GM19455 (cell line): ENCODE data around the gene IL20RA.
"Not testable (repeated sequence)": the region's sequence is repeated elsewhere in the genome, so short reads cannot be mapped to it uniquely, and the experiment has no call there.

ENCODE experiments used
- ATAC-seq: cut with Tn5 transposase; IDR thresholded peaks from one replicate; pipeline ENCODE4 v1.9.1; 2021; ENCODE audit not compliant: unreplicated experiment

The IL20RA gene

DNA sequence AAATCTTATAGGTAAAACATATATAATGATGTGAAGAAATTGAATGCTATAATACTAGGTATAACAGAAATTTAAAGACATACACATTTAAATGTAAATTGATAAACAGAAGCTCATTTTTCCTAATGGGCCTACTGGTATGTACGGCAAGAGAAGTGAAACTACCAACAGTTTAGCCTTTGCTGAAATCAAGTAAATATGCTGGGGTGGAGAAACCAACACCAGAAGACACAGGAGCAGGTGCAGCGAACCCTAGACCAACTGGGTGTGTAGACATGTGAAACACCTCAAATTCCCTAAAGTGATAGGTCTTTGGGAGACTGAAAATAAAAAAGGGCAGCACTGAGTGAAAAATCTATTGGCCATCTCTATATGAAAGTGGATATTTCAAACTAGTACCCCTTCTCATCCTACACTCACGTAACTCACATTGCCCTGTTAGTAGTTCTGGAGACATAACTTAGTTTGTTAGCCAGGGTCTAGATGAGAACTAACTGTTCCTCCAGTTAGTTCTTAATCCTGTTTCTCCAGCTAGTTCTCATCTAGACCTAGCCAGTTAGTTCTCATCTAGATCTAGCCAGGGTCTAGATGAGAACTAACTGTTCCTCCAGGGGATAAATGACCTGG is 69.6 kb downstream of the IL20RA start:
- ATAC-seq, result no peak

DNA sequence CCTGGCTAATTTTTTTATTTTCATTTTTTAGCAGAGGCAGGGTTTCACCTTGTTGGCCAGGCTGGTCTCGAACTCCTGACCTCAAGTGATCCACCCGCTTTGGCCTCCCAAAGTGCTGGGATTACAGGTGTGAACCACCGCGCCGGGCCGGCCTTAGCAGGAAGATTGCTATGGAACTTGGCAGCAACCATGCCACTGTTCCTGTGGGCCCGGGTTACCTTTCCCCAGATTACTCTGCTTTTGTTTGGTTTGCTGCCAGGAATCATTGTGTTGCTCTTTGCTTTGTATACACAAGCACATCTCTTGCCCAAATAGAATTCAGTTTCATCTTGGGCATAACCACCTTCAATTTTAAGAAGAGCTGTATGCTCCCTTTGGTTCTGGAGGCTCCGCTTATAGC is 71.0 kb downstream of the IL20RA start:
- ATAC-seq, result not testable (repeated sequence)

DNA sequence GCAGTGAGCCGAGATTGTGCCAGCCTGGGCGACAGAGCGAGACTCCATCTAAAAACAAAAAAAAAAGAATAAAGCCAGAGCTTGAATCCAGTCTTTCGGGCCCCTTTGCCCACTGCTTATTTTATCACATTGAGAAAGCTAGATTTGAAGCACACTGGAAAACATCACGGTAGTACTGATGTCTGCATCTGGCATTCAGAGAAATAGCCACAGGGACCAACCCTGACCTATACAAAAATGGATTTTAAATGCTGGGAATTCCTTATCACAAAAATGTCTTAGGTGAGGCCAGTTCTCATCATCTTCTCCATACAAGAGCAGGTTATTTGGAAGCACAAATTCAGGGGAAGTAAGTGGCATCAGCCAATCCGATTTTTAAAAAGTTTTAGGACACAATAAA is 73.2 kb downstream of the IL20RA start:
- no peak for ATAC-seq

DNA sequence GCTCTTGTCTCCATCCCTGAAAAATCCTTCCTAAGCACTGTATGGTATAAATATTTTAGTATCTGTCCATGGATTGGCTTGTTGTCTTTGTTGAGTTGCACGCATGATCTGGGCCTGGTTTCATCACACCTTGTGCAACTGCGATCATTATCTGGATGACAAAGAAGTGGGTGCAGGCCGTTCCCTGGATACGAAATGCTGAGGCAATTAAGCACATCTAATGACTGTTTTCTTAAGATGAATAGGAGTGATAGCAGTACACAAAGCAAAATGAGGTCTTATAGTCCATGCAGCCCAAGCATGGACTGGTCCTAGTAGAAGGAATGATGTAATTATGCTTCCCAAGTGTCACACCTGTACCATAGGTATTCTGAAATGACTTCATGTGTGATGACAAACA is 74.8 kb downstream of the IL20RA start:
- ATAC-seq, result no peak

DNA sequence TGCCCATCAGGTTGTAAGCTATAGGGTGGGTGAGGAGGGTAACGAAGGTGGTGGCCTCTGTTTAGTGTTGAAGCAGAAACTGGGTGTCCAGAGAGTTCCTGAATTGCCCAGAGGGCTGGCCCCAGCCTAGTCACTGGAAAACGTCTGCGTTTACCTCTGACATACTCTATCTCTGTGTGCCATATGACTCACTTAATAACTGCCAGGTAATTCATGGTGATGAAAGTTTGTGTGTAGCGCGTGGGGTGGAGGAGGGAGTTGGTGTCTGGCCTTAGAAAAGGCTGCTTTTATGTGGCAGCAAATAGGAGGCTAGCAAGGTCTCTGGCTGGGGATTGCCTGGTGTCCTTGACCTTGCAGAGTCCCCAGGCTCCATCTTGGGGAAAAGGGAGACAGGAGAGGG is 75.3 kb downstream of the IL20RA start:
- ATAC-seq, result no peak

DNA sequence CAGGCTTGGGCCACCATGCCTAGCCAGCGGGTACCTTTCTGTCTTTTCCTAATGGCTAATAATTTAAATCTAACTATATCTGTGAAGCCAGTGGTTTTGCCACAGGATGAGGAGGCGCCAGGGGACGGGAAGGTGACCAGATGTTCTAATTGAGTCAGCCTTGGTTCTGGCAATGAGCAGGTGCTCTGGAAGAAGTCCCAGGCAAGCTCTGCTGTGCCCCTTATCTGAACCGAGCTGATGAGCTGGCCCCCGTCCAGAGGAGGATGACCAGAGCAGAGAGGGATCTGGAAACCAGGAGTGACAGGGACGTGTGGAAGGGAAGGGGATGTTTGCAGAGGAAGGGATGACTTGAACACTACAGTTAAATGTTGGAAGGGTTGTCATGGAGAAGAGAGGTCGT is 75.9 kb downstream of the IL20RA start:
- no peak for ATAC-seq

DNA sequence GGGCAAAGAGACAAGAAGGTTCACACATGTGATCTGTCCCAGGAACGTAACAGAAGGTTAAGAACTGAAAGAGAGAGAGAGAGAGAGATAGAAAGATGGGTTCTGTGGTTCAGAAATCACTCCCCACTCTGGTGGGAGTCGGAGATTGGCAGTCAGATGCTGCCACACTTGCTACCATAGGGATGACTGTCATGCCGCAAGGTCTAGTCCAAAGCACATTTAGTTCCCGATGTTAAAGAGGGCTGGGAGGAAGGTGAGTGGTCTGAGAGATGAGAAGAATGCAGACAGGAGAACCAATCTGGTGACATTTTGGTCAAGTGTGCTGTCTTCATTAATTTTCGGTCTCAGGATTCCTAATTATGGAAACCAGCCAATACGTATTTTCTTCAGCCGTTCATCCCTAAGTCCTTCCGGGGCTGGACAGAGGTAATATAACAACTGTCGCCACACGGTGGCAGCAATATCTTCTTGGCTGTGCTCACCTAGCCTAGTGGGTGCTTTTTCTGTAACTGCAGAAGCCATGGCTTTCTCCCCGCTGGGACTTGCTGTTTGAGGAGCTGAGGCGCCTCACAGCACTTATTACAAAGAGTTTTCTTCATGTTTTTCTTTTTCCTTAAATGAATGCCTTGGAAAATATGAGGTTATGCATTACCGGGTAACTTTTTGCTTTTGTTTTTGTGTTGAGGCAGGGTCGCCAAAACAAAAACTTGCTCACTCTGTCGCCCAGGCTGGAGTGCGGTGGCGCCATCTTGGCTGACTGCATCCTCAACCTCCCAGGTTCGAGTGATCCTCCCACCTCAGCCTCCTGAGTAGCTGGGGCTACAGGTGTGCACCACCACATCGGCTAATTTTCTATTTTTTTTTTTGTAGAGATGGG is 76.7 kb downstream of the IL20RA start:
- peak; percentile 92 for ATAC-seq

DNA sequence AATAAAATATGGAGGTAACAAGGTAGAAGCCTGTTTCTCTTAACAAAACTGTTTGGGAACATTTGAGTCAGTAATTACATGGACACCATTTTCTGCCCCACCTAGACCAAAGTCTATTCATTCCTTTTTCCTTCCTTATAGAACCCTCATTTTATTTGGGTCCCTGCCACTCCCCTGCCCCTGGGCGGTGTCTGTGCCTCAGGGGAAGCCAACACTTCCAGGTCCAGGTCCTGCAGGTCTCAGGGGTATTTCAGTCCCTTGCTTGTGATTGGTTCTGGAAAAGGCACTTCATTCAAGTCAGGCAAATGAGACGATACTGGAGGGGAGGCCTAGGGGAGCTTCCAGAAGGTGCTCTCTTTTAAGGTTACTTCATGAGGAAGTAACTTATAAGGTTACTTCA is 80.4 kb downstream of the IL20RA start:
- ATAC-seq, result no peak

DNA sequence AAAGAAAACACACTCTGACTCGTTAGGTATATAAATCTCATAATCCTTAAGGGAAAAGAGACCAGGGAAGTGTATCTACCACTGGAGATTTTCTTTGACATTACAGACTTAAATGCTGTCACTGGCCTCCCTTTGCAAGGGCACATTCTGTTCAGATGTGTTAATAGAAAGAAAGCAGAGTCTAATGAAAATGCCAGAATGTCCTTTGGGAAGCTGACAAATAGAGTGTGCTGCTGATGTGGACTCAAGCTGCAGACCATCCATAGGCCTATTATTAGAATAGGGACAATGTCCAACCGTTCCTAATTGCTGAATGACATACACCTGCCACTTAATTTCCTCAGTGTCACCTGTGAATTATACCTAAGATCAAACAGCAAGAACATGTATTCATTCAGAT is 81.5 kb downstream of the IL20RA start:
- ATAC-seq, result no peak

DNA sequence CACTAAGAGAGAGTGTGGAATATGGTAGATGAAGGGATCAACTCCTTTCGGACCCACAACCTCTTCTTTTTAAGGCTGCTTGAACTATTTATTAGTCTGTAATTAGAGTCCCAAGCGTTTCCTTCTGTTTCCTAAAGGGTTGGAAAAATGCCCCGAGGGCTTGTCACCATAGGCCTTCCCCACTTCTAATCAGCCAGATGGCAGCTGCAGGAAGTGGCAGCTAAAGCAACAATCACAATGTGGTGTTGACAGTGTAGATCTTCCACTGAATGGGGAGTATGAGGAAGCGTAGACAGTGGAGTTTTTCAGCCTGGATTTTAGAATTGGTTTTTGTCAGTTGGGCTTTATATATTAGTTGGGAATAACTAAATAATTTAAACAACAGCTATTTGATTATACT is 82.1 kb downstream of the IL20RA start:
- ATAC-seq, result no peak

DNA sequence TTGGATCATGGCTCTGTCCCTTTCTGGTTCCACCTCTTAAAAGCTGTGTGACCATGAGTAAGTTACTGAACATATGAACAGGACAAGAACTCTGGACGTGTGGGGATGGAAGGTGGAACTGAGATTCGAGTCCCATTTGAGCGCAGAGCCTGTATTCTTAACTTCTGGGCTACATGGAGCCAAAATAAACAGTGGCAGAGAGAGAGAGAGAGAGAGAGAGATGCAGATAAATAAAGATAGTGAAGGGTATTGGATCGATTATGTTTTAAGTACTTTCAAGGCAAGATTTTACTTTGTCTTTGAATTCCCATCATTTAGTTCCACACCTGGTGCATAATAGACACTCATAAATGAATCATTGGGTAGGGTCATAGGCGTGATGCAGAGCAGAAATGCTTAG is 82.9 kb downstream of the IL20RA start:
- ATAC-seq, result no peak

DNA sequence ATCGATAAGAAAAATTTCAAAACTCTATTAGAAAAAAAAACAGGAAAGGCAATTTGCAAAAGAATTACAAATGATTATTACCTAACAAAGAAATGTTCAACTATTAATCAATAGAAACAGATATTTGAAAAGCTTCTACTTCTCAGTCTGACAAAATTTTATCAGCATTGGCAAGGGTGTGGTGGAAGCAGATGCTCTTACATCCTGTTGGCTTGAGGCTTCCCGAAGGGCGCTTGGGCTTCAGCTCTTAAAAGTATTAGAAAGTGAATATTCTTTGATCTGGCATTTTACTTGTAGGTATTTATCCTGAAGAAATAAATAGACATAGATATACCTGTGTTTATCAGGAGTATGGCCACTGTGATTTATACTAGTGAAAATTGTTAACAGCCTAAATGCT is 84.0 kb downstream of the IL20RA start:
- ATAC-seq, result no peak

DNA sequence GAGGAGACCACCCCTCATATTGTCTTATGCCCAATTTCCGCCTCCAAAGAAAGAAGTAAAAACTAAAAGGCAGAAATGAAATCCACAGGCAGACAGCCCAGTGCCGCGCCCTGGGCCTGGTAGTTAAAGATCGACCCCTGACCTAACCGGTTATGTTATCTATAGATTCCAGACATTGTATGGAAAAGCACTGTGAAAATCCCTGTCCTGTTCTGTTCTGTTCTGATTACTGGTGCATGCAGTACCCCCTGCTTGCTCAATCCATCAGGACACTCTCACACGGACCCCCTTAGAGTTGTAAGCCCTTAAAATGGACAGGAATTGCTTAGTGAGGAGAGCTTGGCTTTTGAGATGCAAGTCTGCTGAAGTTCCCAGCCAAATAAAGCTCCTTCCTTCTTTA is 84.8 kb downstream of the IL20RA start:
- ATAC-seq, result not testable (repeated sequence)

DNA sequence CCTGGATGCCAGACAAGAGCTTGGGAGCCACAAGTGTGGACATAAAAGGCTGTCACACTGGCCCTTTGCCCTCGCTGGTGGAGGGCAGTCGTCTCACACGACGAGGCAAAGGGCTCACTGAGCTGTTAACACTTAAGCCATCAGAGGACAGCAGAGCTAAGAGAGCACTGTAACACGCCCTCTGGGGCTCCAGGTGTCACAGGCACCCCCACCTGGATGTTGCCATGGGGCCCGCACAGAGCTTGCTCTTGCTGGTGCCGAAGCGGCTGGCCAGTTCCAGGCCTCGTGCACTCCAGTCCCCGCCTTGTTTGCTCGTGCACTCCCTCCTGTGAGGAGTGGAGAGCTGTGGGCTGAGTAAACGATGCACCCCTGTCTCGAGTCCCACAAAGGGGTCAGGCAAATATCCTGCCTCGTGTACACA is 85.3 kb downstream of the IL20RA start:
- no peak for ATAC-seq

DNA sequence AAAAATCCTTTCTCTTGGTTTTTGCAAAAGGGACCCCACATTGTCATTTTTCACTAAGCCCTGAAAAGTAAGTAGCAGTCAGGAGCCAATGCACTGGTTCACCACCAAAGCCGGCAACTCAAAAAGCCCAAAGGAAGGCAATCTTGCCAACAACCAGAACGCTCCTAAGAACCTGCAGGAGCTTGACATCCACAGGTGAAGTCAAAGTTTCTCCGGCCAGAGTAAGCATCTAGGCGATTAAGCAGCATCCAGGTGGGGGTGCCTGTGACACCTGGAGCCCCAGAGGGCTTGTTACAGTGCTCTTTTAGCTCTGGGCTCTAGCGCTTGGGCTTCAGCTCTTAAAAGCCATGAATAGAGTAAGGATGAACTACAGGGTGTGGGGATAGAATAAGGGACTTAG is 86.6 kb downstream of the IL20RA start:
- no peak for ATAC-seq

DNA sequence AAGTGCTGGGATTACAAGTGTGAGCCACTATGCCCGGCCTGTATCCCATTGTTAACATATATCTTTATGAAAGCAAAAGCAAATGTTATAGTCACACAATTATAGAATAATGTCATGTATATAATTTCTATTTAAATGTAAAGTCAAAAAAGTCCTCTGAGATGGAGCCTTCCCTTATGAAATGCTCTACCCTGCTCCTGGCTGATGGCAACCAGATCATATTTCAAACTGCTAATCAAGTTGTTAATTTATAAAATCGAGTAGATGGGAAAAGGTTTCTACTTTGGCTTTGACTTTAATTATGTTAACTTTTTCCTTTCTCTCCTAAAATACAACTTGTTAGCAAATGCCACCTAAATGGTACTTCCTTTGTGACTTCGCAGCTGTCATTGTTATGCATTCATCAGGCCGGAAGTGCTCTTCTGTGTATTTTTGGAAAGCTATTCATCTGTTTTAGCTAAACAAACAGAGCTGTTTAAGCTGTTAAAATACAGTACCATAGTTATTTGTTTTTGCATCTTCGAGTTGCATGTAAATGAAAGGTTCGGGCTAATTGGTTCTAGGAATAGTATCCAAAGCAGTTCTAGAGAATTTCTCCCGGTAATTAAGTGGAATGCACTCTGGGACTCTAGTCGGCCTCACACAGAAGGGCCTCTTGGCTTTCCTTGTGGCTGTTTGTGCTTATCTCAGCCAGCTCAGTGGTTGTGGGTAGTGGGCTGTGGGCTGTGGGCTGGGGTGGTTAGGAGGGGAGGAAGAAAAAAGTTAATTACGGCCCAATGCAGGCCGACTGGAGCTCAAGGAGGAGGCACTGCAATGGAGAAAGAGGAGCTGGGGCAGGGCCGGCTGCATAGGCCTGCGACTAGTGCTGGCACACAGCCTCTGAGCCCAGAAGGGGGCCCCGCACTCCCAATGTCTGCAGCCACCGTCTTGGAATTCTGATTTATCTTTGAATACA is 87.9 kb downstream of the IL20RA start:
- ATAC-seq, result no peak

DNA sequence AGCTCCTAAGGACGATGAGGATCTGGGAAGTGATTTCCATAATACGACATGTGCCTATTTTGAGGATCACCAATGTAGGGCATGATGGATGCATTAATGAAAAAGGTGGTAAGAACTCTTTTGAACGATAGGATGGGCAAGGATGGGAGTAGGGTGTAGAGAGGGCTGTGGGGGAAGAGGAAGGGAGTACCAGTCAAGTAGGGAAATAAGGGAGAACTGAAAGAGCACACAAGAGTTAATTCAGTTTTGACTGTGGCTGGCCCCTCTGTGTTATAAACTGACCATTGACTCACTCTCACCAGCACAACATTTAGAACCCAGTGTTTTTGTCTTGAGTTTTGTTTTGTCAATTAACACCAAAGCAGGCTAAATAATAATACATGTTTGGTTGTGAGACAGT is 89.6 kb downstream of the IL20RA start:
- ATAC-seq, result no peak

DNA sequence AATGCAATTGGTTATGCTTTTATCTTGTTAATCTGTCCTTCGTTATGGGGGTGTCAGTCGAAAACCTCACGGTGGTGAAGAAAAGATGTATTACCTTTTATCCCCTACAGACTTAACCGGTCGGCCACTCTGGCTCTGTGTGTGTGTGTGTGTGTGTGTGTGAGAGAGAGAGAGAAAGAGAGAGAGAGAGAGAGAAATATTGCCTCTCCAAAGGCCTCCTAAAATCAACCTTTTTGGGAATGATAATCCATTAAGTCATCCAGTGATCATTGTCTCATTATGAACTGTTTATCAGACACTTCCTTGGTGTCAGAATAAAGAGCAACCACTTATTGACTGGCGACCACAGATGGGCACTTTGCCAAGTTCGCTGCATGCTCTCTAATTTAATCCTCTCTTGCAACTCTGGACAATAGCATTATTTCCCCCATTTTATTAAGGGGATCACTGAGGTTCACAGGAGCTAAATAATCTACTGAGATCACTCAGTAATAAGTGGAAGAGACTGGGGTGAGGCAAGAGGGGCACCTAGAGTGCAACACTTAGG is 92.0 kb downstream of the IL20RA start:
- ATAC-seq, result no peak

DNA sequence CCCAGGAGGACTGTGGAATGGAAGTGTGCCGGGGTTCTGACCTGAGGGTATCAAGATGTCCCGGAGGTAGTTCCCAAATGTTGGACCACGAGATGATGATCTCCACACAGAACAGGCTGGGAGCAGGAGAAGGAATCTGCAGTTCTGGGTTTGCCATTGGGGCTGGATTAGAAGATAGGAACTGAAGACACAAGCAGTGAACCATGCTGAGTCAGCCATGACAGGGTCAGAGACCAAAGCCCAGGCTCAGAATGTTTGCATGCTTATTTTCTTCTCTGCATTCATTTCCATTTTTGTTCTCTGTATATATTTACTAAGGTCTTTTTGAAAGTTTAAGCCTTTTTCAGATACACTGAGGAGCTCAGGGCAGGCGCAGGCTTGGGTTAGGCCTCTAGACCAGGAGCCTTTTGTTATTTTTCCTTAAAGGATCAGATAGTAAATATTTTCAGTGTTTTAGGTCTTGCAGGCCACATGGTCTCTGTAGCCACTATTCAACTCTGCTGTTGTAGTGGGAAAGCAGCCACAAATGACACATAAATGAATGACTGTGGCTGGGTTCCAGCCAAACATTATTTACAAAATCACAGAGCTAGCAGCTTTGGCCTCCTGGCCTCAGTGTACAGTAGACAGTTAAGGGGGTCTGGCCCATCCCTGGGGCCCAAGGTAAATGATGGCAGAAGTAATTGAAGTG is 94.2 kb downstream of the IL20RA start:
- ATAC-seq, result no peak
